Fibroblast of the aortic adventitia (primary cell): ENCODE data around the gene ROR1. TPM values are rescaled to one million over a fixed set of nuclear protein-coding genes. Genes with fewer than 3 reads are reported as not detected.

Experiments used
- DNase-seq: peaks from one replicate; pipeline ENCODE4 v3.0.0-alpha.2; 2010; ENCODE audit warnings: low read depth
- H3K4me3 ChIP-seq: 2 replicates; pipeline ENCODE4 v1.5.1; 2011; ENCODE audit warnings: low read depth, mild to moderate bottlenecking, control low read depth, low read length, moderate library complexity
- CTCF ChIP-seq: IDR thresholded peaks from 2 replicates; pipeline ENCODE4 v1.5.1; 2011; ENCODE audit warnings: mild to moderate bottlenecking, low read length, control low read depth, inconsistent platforms; ENCODE audit not compliant: insufficient read depth
- total RNA-seq: library from RNA; depleted of rRNA; stranded (reverse); fragments of >200 nt; gene quantifications from 2 replicates; pipeline ENCODE4 v1.2.3, GENCODE V29; 2012; ENCODE audit warnings: low replicate concordance

Gene ROR1
- total RNA-seq, 1 donor, result 18.8 TPM

GRCh38 chr1:64073705-64074104, 299.9 kb downstream of the ROR1 start:
- TF ChIP-seq CTCF, result no peak
- H3K4me3 ChIP-seq, result no peak overlapping the region
- peak; percentile 18 for DNase-seq

- no peak for TF ChIP-seq CTCF
- DNase-seq, result no peak
- no peak overlapping the region for H3K4me3 ChIP-seq
These were observed 300.9 kb downstream of the ROR1 start for GRCh38 chr1:64074767-64075166.

- TF ChIP-seq CTCF, result no peak
- no peak overlapping the region for H3K4me3 ChIP-seq
- no peak for DNase-seq
These were observed 303.6 kb downstream of the ROR1 start for GRCh38 chr1:64077281-64077940.

GRCh38 chr1:64080941-64081562, 307.2 kb downstream of the ROR1 start:
- no peak for TF ChIP-seq CTCF
- DNase-seq, result peak; percentile 62
- H3K4me3 ChIP-seq, result no peak overlapping the region

GRCh38 chr1:64082459-64082858, 308.6 kb downstream of the ROR1 start:
- DNase-seq, result peak; percentile 33
- no peak for TF ChIP-seq CTCF

GRCh38 chr1:64084451-64084850, 310.6 kb downstream of the ROR1 start:
- H3K4me3 ChIP-seq, result no peak overlapping the region
- no peak for DNase-seq
- TF ChIP-seq CTCF, result no peak

More at GRCh38 chr1:64082459-64082858, 308.6 kb downstream of the ROR1 start:
- no peak overlapping the region for H3K4me3 ChIP-seq
